Keratinocyte (primary cell): ENCODE results near the gene SMAD6.

Experiments
- EZH2 ChIP-seq: IDR thresholded peaks from one replicate; pipeline ENCODE4 v1.6.1; 2012; ENCODE audit warnings: inconsistent platforms, mild to moderate bottlenecking, low read length, moderate library complexity
- TF ChIP-seq, protein P1 (sequence below), 3 experiments: IDR thresholded peaks in 1 of 3; conservative IDR thresholded peaks in 1 of 3; optimal IDR thresholded peaks in 1 of 3; 2 replicates in 2 of 3; 3 replicates in 1 of 3; pipeline versions ENCODE3 to v1.5.1; 2011; ENCODE audit warnings: low read length in 3 of 3, mild to moderate bottlenecking in 3 of 3, moderate library complexity in 2 of 3, control low read depth in 1 of 3, inconsistent platforms in 1 of 3; ENCODE audit not compliant: insufficient read depth in 2 of 3; ENCODE audit errors: extremely low read depth in 1 of 3

DNA sequence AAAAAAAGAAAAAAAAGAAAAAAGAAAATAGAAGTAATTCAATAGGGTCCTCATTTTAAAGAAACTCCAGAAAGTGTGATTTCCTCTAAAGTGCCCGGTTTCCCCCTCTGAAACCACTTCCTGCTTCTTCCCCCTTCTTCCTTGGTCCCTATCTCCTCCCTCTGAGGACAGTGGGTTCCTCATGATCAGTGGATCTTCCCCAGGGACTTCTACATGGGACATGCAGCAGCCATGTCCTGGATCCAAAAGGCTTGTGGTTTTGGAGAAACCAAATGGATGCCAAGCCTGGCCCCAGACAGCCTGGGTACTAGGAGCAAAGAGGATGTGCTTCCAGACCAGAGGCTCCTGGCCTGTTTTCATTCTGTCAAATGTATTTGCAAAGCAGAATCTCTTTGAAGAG is 26.6 kb upstream of the SMAD6 start:
- no peak for TF ChIP-seq EZH2
- TF ChIP-seq, protein P1, sequence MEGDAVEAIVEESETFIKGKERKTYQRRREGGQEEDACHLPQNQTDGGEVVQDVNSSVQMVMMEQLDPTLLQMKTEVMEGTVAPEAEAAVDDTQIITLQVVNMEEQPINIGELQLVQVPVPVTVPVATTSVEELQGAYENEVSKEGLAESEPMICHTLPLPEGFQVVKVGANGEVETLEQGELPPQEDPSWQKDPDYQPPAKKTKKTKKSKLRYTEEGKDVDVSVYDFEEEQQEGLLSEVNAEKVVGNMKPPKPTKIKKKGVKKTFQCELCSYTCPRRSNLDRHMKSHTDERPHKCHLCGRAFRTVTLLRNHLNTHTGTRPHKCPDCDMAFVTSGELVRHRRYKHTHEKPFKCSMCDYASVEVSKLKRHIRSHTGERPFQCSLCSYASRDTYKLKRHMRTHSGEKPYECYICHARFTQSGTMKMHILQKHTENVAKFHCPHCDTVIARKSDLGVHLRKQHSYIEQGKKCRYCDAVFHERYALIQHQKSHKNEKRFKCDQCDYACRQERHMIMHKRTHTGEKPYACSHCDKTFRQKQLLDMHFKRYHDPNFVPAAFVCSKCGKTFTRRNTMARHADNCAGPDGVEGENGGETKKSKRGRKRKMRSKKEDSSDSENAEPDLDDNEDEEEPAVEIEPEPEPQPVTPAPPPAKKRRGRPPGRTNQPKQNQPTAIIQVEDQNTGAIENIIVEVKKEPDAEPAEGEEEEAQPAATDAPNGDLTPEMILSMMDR (optimal IDR thresholded peaks at IDR 0.05 in 1 of 3, IDR thresholded peaks at IDR 0.05 in 1 of 3, conservative IDR thresholded peaks at IDR 0.05 in 1 of 3; ENCODE audit: extremely low read depth in 1 of 3, insufficient read depth in 2 of 3, low read length in 3 of 3): no peak
